ENCODE measurements around the gene GRID1. TPM values are rescaled to one million over a fixed set of nuclear protein-coding genes. Genes with fewer than 3 reads are reported as not detected.
A peak's percentile ranks its signal among the peaks of the same experiment; 100 is the strongest.

GRID1 gene
- total RNA-seq, 1 donor from 2014 or later: 0.22 TPM

DNA sequence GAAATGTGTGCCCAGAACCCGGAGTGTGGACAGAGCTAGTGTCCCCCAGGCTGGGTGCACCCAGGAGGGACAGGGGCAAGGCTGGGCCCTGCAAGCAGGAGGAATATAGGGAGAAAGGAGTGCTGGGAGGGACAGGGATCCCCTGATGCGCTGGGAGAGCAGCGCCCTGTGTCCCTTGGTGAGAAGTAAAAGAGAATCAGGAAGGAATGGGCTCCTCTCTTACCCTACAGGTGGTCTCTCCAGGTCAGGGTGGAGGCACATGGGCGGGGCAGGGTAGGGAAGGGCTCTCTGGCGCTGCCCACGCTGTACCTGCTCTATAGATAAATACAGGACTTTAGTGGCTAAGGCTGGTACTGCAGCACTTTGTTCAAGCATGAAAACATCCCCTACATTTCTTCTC, 753.8 kb downstream of the GRID1 start:
- Mint-ChIP-seq H3K4me1 (ENCODE audit: low read depth) (no peaks in the 10 kb centered on the region), H3K27ac (no peak overlapping the region), H3K36me3 (ENCODE audit: insufficient read depth) (no peaks in the 10 kb centered on the region), H3K9me3 (ENCODE audit: low read depth) (no peaks in the 10 kb centered on the region), H3K4me3 (ENCODE audit: low read depth) (no peak overlapping the region), H3K27me3 (peaks cover 9% of the 10 kb centered on the region)
- DNase-seq (ENCODE audit: low spot score, unreplicated experiment): no peak
- TF ChIP-seq, protein P1, sequence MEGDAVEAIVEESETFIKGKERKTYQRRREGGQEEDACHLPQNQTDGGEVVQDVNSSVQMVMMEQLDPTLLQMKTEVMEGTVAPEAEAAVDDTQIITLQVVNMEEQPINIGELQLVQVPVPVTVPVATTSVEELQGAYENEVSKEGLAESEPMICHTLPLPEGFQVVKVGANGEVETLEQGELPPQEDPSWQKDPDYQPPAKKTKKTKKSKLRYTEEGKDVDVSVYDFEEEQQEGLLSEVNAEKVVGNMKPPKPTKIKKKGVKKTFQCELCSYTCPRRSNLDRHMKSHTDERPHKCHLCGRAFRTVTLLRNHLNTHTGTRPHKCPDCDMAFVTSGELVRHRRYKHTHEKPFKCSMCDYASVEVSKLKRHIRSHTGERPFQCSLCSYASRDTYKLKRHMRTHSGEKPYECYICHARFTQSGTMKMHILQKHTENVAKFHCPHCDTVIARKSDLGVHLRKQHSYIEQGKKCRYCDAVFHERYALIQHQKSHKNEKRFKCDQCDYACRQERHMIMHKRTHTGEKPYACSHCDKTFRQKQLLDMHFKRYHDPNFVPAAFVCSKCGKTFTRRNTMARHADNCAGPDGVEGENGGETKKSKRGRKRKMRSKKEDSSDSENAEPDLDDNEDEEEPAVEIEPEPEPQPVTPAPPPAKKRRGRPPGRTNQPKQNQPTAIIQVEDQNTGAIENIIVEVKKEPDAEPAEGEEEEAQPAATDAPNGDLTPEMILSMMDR (IDR thresholded peaks at IDR 0.05; ENCODE audit: unreplicated experiment): peak; percentile 41

GRCh38 chr10:85612378-85612775, 754.2 kb downstream of the GRID1 start:
- DNase-seq (ENCODE audit: low spot score, unreplicated experiment): no peak
- no peaks in the 10 kb centered on the region for H3K9me3 Mint-ChIP-seq (ENCODE audit: low read depth)
- H3K4me1 Mint-ChIP-seq (ENCODE audit: low read depth): no peaks in the 10 kb centered on the region
- no peak overlapping the region for H3K27ac Mint-ChIP-seq
- H3K36me3 Mint-ChIP-seq (ENCODE audit: insufficient read depth): no peaks in the 10 kb centered on the region
- H3K27me3 Mint-ChIP-seq: peaks cover 9% of the 10 kb centered on the region
- no peak overlapping the region for H3K4me3 Mint-ChIP-seq (ENCODE audit: low read depth)
- TF ChIP-seq, protein P1 (IDR thresholded peaks at IDR 0.05; ENCODE audit: unreplicated experiment): no peak

DNA sequence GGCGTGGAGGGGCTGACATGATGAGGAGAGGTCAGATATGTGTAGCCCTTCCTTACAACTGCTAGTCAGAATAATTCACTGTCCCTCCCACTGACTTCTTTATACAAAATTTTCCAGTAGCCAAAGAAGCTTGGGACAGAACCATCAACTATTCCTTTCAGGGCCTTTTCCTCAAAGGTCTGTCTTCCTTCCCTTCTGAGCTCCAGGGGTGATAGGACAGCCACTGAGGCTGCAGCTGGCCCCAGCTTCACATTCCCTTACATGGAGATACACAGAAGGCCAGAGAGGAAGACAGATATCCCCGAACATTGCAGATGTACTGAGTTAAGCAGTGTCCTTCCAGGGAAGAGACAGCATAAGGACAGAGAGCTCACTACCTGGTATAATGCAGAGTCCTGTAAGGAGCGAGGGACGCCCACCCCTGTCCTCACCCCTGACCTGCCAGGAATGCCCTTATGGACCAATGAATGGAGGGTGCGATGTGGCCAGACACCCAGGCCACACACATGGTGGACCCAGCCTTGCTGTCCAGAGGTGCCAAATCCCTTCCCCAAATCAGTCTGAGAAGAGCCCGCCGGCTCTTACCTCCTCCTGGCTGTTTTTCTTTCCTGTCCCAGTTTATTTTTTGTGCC, 754.7 kb downstream of the GRID1 start:
- DNase-seq (ENCODE audit: low spot score, unreplicated experiment): no peak
- H3K27ac Mint-ChIP-seq: no peak overlapping the region
- no peak overlapping the region for H3K4me3 Mint-ChIP-seq (ENCODE audit: low read depth)
- no peaks in the 10 kb centered on the region for H3K36me3 Mint-ChIP-seq (ENCODE audit: insufficient read depth)
- peaks cover 9% of the 10 kb centered on the region for H3K27me3 Mint-ChIP-seq
- no peaks in the 10 kb centered on the region for H3K4me1 Mint-ChIP-seq (ENCODE audit: low read depth)
- TF ChIP-seq, protein P1 (IDR thresholded peaks at IDR 0.05; ENCODE audit: unreplicated experiment): no peak
- no peaks in the 10 kb centered on the region for H3K9me3 Mint-ChIP-seq (ENCODE audit: low read depth)

DNA sequence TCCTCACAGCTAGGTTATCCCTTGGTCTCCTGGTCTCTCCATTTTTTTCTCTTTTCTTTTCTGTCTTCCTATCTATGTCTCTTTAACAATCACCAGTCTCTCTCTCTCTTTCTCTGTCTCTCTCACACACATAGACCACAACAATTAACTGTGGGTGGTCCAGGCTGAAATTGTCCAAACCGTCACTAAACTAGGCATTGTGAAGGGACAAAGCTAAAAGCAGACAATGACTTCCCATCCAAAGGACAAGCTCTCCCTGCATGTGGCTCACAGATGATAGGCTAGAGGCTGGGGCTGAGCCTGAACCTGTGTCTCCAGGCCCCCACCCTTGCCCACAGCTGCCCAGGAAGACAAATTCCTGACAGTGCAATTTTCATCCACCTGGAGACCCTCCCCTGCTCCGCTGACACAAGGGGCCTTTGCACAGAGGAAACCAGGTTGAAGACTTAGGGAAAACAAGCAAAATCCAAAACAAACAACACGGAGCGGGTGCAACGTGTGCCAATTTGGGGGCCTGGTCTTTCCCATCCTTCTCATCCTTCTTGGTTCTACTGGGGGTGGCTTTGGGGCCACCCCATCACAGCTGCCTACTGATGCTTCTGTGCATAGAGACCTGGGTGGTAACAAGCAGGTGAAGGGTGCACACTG, 755.4 kb downstream of the GRID1 start:
- Mint-ChIP-seq H3K27ac (no peak overlapping the region), H3K36me3 (ENCODE audit: insufficient read depth) (no peaks in the 10 kb centered on the region), H3K27me3 (peaks cover 9% of the 10 kb centered on the region), H3K4me3 (ENCODE audit: low read depth) (no peak overlapping the region), H3K9me3 (ENCODE audit: low read depth) (no peaks in the 10 kb centered on the region), H3K4me1 (ENCODE audit: low read depth) (no peaks in the 10 kb centered on the region)
- TF ChIP-seq, protein P1 (IDR thresholded peaks at IDR 0.05; ENCODE audit: unreplicated experiment): no peak
- no peak for DNase-seq (ENCODE audit: low spot score, unreplicated experiment)

DNA sequence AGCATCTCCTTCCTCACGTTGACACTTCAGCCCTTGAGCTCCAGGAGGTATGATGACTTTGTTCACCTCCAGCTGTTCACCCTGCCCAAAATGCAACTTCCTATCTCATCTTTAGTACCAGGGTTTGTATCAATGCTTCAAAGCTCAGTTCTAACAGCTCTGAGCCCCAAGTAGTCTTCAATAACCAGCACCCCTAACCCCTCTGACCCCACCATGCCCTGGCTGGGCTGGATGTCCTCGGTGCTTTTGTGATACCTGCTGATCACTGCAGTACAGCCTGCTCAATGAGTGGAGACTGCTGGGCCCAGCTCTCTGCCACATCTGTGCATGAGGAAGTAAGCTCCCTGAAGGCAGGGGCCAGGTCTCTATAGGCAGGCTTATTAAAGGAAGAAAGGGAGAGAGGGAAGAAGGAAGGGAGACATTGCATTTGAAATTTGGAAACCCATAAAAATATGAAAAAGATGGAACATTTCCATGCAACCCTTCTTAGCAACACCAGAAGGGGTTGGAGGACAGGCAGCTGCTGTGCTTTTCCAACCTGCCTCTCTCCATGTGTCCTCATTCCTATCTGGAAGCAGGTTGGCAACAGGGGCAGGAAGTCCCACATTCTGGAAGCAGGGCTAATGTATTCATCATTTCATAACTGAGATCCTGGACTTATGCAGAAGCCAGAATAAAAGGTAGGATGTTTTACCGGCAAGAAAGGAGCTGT, 756.1 kb downstream of the GRID1 start:
- H3K27ac Mint-ChIP-seq: no peak overlapping the region
- H3K27me3 Mint-ChIP-seq: peaks cover 12% of the 10 kb centered on the region
- TF ChIP-seq, protein P1 (IDR thresholded peaks at IDR 0.05; ENCODE audit: unreplicated experiment): no peak
- H3K4me1 Mint-ChIP-seq (ENCODE audit: low read depth): no peaks in the 10 kb centered on the region
- H3K36me3 Mint-ChIP-seq (ENCODE audit: insufficient read depth): no peaks in the 10 kb centered on the region
- no peak overlapping the region for H3K4me3 Mint-ChIP-seq (ENCODE audit: low read depth)
- H3K9me3 Mint-ChIP-seq (ENCODE audit: low read depth): no peaks in the 10 kb centered on the region
- no peak for DNase-seq (ENCODE audit: low spot score, unreplicated experiment)

All from progenitor cell of endocrine pancreas (in vitro differentiated cells).